Dedifferentiated amniotic fluid mesenchymal stem cell (primary cell): ENCODE results near the gene KIF1B.
"Not testable (repeated sequence)": the region's sequence is repeated elsewhere in the genome, so short reads cannot be mapped to it uniquely, and the experiment has no call there.

ENCODE experiments used
- DNase-seq: peaks from one replicate; pipeline ENCODE4 v3.0.0-alpha.2; 2016; ENCODE audit errors: extremely low spot score

The KIF1B gene

GRCh38 chr1:10195570-10195969 is 14.8 kb upstream of the KIF1B start:
- DNase-seq, result no peak

DNA sequence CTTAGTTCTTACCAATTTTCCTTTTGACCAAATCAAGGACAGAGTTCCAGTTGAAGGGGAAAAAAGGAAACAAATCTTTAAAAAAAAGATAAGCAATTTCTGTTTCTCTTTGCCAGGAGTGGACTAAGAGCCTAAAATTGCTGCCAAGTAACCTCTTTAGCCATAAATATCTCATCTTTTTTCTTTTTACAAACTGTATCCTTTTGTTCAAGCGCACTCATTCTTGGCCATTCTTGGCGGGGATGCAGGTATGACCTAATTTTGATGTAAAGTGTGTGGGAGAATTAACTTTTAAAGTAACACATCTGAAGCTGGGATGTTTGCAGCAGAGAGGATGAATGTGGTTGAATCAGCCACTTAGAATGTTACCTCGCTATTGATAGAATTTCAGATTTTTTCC is 13.4 kb upstream of the KIF1B start:
- no peak for DNase-seq

DNA sequence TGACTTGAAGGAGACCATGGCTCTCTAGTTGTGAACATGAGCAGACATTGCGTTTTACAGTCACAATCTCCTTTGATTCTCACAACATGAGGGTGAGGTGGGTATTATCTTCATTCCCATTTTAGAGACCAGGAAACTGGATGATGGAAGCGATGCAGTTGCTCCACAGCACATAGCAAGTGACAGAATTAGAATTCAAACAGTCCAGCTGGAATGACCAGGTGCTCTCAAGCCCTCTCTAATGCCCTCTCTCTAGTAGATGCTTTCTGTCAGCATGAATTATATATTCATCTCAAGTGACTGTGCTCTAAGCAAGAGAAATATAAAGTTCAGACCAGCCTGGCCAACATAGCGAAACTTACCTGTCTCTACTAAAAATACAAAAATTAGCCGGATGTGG is 9.8 kb upstream of the KIF1B start:
- no peak for DNase-seq

DNA sequence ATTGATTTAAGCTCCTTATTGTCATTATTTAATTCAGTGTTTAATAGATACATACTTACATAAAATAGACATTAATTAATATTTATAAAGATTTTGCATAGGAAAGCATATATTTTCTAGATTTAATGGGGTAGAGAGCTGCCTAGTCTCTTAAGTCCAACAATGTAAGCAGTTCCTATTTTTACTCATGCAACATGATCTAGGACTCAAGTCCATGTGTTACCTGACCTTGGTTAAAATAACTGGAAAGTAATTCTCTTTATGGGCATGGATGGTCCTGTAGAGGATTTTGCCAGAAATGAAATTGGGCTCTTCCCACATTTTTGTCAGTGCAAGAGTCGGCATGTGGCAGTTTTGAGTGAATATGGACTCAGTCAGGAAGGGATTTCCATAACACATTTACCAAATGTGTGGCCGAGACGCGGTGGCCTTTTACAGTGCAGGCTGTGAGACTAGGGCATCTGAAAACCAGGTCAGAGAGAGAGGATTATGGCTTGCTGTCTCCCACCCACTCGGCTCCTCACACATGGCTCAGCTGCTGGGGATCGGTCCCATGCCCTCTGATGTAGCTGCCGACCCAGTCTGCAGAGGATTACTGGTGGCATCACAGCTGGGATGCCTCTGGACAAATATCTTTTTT is 6.2 kb upstream of the KIF1B start:
- DNase-seq, result no peak

DNA sequence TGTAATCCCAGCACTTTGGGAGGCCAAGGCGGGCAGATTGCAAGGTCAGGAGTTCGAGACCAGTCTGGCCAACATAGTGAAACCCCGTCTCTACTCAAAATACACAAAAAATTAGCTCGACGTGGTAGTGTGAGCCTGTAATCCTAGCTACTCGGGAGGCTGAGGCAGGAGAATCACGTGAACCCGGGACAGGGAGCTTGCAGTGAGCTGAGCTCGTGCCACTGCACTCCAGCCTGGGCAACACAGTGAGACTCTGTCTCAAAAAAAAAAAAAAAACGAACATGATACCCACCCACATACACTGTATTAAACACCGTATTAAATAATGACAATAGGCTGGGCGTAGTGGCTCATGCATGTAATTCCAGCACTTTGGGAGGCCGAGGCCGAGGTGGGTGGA is 5.2 kb upstream of the KIF1B start:
- not testable (repeated sequence) for DNase-seq

DNA sequence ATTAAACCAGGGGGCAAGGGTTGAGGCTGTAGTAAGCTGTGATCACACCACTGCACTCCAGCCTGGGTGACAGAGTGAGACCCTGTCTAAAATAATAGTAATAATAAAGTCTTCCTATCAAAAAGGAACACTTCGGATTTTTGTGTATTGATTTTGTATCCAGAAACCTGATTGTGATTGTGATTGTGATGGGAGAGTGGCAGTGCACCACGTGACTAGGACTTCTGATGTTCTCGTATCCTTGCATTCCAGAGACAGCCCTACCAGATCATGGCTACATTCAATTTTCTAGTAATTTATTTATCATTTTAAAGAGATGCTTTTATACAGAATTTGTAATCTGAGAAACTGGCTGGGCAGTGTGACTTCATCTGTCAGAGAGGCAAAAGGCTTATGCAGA is 2.6 kb upstream of the KIF1B start:
- DNase-seq, result no peak

- no peak for DNase-seq
Measured at GRCh38 chr1:10208537-10208936, 1.8 kb upstream of the KIF1B start.

DNA sequence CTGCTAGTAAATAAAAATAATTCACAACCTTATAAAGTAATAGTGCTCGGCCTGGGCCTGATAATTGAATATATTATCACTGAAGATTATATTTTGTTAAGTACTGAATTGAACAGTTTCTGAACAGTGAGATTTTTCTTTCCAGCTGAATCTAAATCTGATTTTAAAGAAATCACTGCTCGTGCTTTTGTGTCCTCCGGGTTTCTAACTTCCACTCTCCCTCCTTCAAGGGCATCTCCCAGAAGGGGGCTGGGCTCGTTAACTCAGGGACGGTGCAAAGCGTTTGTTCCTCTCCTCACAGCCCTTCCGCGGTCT is 823 bp upstream of the KIF1B start:
- no peak for DNase-seq

GRCh38 chr1:10210841-10211804 is 753 bp downstream of the KIF1B start:
- DNase-seq, result peak; percentile 88

- DNase-seq, result peak; percentile 27
Measured at GRCh38 chr1:10211805-10212410, 1.5 kb downstream of the KIF1B start.

DNA sequence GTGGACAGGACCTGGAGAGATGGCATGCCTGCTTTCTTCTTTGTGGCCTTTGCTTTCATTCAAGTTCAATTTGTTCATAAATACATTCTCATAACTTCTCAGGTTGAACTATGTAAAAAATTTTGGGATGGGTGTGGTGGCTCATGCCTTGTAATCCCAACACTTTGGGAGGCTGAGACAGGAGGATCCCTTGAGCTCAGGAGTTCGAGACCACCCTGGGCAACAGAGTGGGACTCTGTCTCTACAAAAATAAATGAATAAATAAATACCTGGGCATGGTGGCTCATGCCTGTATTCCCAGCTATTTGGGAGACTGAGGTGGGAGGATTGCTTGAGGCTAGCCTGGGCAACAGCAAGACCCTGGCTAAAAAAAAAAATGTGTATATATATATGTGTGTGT is 2.1 kb downstream of the KIF1B start:
- no peak for DNase-seq

- no peak for DNase-seq
Measured at GRCh38 chr1:10213186-10213705, 2.9 kb downstream of the KIF1B start.

DNA sequence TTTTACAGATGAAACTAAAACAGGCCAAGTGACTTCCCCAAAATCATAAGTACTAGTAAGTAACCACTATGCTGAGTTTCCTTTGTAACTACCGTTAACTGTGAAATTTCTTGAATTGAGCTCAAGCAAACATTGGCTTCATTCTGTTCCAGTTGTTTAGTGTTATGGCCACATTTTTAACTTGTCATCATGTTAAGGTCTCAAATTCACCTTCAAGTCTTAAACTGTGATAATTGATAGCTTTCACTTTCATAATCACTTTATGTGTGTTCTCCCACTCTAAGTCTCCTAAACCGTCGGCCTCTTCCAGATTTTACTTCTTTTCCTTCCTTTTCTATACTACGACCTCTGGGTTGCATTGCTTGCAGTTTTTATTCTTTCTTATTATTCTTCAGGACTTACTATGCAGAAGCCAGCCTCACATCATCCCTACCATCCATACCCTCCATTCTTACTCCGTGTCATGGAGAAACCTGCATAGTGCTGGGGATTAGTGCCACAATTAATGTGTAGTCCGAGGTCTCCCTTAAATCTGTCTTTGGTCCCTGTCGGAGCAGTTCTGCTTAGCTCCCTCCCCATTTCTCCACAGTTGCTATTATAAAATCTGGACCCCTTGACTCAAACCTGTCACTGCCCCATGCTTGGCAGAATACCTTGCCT is 5.8 kb downstream of the KIF1B start:
- DNase-seq, result no peak

- DNase-seq, result no peak
Measured at GRCh38 chr1:10217748-10218441, 7.5 kb downstream of the KIF1B start.

GRCh38 chr1:10220200-10220599 is 9.8 kb downstream of the KIF1B start:
- no peak for DNase-seq

DNA sequence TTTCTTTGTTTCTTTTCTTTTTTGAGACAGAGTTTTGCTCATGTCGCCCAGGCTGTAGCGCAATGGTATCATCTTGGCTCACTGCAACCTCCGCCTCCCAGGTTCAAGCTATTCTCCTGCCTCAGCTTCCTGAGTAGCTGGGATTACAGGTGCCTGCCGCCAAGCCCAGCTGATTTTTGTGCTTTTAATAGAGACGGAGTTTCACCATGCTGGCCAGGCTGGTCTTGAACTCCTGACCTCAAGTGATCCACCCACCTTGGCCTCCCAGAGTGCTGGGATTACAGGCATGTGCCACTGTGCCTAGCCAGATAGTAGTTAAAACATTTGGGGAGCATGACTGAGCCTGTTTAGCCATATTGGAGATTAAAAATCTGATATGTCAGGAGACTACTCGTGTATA is 10.3 kb downstream of the KIF1B start:
- DNase-seq, result not testable (repeated sequence)

GRCh38 chr1:10225573-10225972 is 15.2 kb downstream of the KIF1B start:
- DNase-seq, result no peak

DNA sequence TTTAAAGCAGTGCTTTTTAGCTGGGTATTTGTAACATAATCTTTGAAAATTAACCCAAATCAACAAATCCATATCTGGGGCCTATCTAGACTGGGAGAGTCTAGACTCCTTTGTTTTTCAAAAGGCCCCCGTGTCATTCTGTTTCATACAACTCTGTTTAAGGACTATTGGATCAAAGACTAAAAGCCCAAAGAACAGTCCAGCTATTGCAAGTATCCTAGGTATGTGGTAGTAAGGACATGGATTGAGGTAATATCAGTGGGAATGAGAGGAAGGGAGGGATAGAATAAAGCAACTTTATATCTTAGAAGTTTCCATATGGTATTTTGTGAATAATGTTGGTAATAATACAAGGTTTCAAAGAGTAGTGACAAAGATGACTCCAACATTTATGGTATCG is 18.2 kb downstream of the KIF1B start:
- no peak for DNase-seq

DNA sequence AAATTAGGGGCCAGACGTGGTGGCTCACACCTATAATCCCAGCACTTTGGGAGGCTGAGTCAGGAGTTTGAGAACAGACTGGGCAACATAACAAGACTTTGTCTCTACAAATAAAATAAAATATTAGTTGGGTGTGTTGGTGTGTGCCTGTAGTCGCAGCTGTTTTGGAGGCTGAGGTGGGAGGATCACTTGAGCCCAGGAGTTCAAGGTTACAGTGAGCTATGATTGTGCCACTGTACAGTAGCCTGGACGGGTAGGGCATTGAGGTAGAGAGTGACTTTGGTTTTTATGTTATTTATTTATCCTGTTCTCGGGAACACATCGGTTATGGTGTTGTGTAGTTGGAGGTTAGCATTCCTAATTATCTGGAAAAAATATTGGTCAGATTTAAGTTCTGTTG is 19.5 kb downstream of the KIF1B start:
- DNase-seq, result no peak

- DNase-seq, result peak; percentile 25
Measured at GRCh38 chr1:10232163-10232562, 21.8 kb downstream of the KIF1B start.

DNA sequence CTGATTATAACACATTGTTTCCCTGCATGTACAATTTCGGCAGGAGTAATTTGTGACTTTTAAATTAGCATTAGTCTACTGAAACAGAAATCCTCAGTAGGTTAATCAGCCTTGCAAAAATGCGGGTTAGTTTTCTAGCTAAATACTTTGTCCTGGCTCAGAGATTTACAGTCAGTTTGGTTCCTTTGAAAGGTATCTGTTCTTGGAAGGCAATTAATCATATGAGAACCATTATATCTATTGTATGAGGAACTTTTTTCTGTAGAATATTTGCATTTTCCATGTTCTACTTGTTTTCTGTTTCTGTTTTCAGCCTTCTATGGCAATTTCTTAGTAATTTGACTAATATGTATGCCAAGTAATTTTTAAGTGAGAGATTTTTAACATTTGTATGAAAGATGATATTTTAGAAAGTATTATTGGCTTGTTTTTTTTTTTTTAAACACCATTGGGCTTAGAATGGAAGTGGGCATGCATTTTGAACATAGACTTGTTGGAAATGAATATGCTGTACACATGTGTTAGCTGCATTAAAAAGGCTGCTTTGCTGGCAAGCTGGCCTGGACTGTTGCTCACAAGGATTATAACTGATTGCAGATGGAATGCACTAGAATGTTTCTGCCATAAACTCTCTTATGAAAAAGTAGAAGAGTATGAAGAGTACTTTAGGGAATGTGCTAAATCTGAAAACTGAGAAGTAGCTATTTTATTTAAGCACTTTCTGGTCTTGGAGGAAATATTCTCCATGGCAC is 26.2 kb downstream of the KIF1B start:
- DNase-seq, result peak; percentile 65
